Epithelial cell of esophagus (primary cell): ENCODE results near the gene FLAD1.

Experiments used
- DNase-seq: peaks from one replicate; pipeline ENCODE4 v3.0.0; 2010; ENCODE audit warnings: low read depth
- H3K4me3 ChIP-seq: 2 replicates; pipeline ENCODE4 v1.5.1; 2011; ENCODE audit warnings: mild to moderate bottlenecking, low read length, control low read depth
- CTCF ChIP-seq: IDR thresholded peaks from 2 replicates; pipeline ENCODE4 v1.5.1; 2011; ENCODE audit warnings: low read depth, mild to moderate bottlenecking, low read length, control low read depth, inconsistent platforms; ENCODE audit not compliant: insufficient read depth; ENCODE audit errors: missing control alignments

FLAD1 gene

GRCh38 chr1:155017041-155017945 is 34.1 kb downstream of the FLAD1 start:
- DNase-seq = peak; percentile 99
- TF ChIP-seq CTCF = peak; percentile 81
- H3K4me3 ChIP-seq = peak overlapping the region; percentile 11

GRCh38 chr1:155017946-155018316 is 34.8 kb downstream of the FLAD1 start:
- no peak for DNase-seq
- no peak for TF ChIP-seq CTCF
- peak overlapping the region; percentile 11 for H3K4me3 ChIP-seq

GRCh38 chr1:155018617-155019348 is 35.6 kb downstream of the FLAD1 start:
- TF ChIP-seq CTCF = no peak
- no peak overlapping the region for H3K4me3 ChIP-seq

GRCh38 chr1:155019377-155020245 is 36.5 kb downstream of the FLAD1 start:
- no peak for TF ChIP-seq CTCF
- no peak overlapping the region for H3K4me3 ChIP-seq
- no peak for DNase-seq

More at GRCh38 chr1:155018617-155019348, 35.6 kb downstream of the FLAD1 start:
- no peak for DNase-seq

GRCh38 chr1:155022136-155022926 is 39.2 kb downstream of the FLAD1 start:
- H3K4me3 ChIP-seq = no peak overlapping the region
- no peak for TF ChIP-seq CTCF
- no peak for DNase-seq

GRCh38 chr1:155022927-155023236 is 39.7 kb downstream of the FLAD1 start:
- TF ChIP-seq CTCF = no peak
- no peak overlapping the region for H3K4me3 ChIP-seq
- DNase-seq = peak; percentile 62
